NOMO-1 treated with dmso at 0.1 percent for 144 hours (cell line): ENCODE measurements around the gene OR10A3.
"Not testable (repeated sequence)": the region's sequence is repeated elsewhere in the genome, so short reads cannot be mapped to it uniquely, and the experiment has no call there.

ENCODE experiments used
- DNase-seq: peaks from one replicate; lab custom pipeline; 2025; ENCODE audit not compliant: unreplicated experiment; lab: John Stamatoyannopoulos, UW

Gene OR10A3, protein sequence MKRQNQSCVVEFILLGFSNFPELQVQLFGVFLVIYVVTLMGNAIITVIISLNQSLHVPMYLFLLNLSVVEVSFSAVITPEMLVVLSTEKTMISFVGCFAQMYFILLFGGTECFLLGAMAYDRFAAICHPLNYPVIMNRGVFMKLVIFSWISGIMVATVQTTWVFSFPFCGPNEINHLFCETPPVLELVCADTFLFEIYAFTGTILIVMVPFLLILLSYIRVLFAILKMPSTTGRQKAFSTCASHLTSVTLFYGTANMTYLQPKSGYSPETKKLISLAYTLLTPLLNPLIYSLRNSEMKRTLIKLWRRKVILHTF

DNA sequence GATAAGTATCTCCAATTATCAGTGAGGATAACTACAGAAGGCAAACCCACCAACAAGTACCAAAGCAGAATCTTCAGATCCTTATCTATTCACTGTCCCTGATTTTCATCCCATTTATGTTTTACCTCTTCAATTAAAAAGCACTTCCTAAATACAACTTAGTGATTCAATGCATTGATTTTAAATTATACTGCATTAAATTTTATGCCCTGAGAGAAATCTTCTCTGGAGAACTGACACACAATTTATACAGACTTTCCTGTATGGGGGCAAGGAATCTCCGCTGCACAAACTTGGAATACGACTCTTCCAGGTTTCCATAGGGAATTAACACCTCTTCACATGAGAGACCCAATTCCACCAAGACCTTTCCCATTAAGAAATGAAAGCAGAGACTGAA, at the start of gene OR10A3:
OR10A3 (minus strand) TSS at position 101 of the 400 bp plus-strand sequence. CDS start 2,188 bp downstream, outside the sequence.
- DNase-seq, result no peak

DNA sequence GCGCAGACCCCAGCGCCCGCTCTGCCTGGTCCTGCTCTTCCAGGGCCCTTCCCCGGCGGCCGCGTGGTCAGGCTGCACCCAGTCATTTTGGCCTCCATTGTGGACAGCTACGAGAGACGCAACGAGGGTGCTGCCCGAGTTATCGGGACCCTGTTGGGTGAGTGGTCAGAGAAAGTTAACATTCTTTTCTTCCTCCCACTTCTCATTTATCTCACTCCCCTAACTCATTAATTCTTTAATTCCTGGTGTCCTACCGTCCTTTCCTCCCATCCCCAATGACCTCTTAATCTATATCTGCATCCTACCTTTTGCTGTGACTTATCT, 46.0 kb upstream of the OR10A3 start:
- not testable (repeated sequence) for DNase-seq

DNA sequence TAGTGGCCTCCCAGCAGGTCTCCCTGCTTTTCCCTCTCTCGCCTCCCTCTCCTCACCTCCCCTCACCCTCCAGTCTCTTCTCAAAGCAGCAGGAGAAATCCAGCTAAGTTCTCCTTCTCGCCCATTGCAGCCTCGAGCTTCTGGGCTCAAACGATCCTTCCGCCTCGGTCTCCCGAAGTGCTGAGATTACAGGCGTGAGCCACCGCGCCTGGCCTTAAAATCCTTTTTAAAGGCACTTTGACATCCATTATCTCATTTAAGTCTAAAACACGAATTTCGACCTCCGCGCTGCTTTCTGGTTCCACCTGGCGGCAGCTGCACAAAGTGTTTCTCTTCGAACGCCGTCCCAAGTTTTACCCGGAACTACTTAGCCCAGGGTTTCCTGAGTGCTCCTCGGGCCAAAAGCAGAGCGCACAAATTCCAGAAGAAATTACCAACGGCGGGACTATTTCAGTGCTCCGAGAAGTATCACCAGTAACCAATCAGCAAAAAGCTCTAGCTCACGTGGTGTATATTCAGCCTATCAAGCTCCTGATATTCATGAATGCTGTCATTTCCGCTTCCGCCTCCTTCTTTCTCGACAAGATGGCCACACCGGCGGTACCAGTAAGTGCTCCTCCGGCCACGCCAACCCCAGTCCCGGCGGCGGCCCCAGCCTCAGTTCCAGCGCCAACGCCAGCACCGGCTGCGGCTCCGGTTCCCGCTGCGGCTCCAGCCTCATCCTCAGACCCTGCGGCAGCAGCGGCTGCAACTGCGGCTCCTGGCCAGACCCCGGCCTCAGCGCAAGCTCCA, 45.5 kb upstream of the OR10A3 start, which contains the start of gene EIF3F:
EIF3F (plus strand) TSS at position 570 of the 792 bp plus-strand sequence; CDS start at position 586, 16 bp downstream.
- peak; percentile 96 for DNase-seq

- DNase-seq, result no peak
These were observed 42.5 kb upstream of the OR10A3 start for GRCh38 chr11:7983832-7984590.

GRCh38 chr11:7982582-7983119, 41.1 kb upstream of the OR10A3 start:
- no peak for DNase-seq

DNA sequence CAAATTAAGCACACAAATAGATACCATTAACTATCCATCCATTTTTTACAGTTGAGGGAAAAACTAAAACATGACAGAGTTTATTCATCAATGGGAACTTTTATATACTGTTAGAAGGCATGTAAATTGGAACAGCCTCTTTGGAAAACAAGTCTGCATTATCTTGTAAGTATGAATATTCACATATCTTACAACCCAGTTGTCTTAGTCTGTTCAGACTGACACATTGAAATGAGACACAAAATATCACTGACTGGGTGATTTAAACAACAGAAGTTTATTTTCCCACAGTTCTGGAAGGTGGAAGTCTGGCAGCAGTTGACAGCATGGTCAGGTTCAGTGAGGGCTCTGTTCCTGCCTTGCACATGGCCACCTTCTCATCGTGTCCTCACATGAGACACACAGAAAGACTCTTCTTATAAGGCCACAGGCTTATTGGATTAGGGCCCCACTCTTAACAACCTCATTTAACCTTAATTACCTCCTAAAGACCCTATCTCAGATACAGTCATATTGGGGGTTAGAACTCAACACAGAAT, 40.2 kb upstream of the OR10A3 start:
- DNase-seq, result no peak

DNA sequence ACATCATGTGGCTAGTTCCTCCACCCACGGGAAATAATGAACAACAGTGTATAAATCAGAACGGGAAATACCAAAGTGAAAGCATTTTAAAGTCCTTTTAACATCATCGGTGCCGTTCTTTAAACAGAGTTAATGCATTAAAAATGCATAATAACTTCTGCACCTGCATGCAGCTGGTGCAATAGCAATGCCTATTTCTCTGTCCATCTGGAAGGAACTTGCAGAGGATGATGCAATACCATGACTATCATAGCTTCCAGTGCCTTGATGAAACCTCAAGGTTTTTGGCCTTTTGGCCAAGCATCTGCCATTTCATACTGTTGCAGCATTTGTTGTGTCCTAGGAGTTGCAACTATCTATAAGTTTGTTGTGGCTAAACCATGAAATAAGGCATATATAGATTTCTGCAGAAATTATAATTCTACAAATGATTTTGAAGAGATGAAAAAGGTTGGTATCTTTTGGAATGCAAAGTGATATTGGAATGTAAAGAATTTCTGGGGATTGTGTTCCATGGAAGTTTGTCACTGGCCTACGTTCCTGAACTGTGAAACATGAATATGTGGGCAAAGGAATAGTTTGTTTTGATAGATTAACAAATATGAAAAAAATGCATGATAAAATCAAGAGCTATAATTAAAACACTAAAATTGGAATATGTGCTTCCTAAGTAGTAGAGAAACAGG, 35.9 kb upstream of the OR10A3 start:
- DNase-seq, result no peak

GRCh38 chr11:7974668-7975067, 33.2 kb upstream of the OR10A3 start:
- no peak for DNase-seq

GRCh38 chr11:7973011-7973410, 31.5 kb upstream of the OR10A3 start:
- no peak for DNase-seq

DNA sequence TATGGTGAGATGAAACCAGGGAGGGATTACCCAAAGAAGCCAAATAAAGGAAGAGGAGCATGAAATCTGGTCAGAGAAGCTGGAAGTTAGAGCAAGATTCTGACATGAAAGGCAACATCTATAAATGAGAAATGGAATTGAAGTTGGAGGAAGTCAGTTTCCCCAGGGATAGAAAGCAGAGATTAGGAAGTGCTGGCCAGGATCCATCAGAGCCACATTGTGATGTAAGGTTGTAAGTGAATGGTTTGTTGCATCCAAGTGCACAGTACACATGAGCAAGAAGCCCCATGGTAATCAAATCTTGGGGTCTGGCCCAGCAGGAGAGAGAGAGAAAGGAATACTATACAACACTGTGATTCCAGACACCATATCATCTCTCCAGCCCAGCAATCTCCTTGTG, 30.3 kb upstream of the OR10A3 start:
- DNase-seq, result no peak

DNA sequence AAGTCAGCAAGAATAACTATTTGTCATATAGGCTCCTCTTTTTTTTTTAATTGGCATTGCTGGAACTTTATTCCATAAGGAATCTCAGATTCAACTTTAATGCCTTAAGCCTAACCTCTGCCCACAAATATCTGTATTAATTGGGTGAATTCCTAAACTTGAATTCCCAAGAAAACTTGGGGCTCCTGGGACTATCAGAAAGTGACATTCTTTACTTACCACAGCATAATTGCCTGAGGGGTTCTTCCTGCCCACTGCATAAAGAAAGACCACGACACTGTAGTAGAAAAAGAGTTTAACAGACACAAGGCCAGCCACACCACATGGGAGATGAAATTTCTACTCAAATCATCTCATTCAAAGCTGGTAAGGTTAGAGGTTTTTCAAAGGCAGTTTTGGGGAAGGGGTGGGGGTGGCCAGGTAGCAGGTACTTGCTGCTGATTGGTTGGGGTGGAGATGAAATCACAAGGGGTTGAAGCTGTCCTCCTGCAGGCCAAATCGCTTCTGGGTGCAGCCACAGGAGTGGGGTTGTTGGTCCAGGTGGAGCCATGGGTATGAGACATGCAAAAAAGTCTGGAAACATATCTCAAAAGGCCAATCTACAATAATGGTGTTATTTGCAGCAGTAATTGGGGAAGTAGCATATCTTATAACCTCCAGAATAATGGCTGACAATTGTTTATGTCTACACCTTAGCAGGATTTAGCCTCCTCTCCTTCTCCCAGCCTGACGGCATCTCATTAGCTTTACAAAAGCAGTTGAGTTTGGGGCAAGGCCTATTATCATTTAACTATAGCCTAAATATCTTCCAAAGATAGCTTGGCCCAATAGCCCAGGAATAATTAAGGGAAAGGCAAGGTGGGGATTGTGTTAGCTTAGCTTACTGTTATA, 28.5 kb upstream of the OR10A3 start:
- no peak for DNase-seq

DNA sequence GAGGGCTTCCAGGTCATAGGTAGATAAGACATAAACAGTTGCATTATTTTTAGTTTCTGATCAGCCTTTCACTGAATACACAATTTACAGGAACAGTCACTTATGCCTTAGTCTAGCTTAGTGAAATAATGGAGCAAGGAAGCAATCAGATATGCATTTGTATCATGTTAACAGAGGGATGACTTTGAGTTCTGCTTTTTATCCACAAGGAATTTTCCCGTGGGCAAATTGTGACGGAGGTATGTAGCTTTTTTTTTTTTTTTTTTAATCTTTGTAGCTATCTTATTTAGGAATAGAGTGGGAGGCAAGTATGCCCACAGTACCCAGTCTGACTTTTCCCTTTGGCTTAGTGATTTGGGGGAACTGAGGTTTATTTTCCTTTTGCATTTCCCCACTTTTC, 27.2 kb upstream of the OR10A3 start:
- no peak for DNase-seq

DNA sequence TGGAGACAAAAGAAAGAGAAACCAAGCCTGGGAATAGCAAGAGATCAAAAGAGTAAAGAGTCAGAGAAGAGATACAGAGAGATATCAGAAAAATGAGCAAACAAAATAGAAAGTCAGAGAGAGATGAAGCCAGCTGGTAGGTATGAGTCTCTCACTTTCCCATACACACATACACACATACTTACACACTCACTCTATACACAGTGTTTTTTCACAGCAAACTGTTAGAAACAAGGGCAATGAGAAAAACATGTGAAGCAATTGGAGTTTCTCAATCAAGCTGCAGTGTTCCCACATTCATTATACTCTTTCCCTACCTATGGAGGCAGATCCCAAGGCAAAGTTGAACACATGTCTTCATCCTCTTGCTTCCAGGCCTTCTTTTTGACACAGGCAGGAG, 26.3 kb upstream of the OR10A3 start:
- no peak for DNase-seq

GRCh38 chr11:7967097-7967496, 25.6 kb upstream of the OR10A3 start:
- DNase-seq, result no peak

DNA sequence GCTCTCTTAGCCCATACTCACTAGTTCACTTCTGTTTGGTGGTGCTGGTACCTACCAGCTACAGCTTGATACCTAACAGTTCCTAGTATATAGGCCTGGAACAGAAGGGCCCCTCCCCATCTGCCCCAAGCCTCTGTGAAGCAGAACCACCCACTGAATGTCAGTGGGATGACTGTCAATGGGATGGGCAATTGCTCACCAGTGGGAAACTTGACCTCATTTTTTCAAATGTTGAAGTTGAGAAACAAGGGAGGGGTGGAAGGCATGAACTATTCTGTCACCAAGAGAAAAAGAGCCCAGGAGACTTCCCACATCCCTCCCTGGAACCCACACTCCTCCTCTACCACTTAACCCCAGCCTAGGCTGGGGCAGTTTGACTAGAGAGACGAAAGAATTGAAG, 23.9 kb upstream of the OR10A3 start, which contains the start of gene NLRP10:
NLRP10 (minus strand) TSS at position 62 of the 400 bp plus-strand sequence. CDS start 1,952 bp downstream, outside the sequence.
- DNase-seq, result no peak

DNA sequence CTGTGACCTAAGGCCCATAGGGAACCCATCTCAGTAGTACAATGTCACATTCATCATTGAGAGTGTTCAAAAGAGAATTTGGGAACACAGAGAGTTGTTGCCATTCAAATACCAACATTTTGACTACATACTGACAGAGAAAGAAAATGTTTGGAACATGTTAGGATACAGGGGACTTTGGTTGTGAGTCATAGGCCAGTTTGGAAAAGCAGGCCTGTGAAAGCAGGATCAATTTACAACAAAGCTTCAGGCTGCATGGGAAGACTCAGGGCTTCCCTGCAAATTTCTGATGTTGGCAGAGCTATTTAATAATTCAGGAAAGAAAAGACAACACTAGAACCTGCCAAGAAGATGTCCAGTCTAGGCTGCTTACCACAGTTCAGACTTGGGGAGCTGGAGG, 23.4 kb upstream of the OR10A3 start:
- no peak for DNase-seq

DNA sequence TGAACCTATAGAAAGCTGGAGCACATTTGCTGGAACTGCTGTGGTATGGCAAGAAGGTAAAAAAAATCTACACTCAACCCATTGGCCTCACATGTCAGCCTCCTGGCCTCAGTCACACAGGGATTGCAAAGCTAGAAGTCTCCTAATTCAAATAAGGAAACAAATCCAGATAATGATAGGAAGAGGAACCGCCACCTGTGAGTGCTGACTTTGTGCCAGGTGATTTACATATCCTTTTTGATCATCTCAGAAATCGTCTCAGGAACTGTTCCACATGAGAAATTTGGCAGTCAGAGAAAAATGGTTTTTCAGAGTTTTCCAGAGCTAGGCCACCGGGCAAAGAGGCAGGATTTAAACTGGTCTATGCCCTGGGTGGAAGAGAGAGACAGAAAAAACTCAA, 22.8 kb upstream of the OR10A3 start:
- no peak for DNase-seq

DNA sequence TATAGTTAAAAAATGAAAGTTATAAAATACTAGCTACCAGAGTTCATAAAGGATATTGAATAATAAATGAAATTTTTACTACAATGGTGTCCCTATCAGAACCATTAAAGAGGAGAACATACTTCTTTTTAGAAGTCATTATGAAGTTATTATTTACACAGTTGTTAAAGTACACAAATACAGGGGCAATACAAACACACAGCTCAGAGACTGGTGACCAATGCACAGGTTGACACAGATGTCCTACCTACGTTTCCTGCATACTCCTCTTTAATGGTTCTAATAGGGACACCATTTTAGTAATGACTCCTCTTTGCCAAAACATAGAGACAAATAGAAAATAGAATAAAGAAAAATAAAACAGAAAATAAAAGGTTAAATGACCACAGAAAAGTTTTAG, 13.7 kb upstream of the OR10A3 start:
- DNase-seq, result no peak

DNA sequence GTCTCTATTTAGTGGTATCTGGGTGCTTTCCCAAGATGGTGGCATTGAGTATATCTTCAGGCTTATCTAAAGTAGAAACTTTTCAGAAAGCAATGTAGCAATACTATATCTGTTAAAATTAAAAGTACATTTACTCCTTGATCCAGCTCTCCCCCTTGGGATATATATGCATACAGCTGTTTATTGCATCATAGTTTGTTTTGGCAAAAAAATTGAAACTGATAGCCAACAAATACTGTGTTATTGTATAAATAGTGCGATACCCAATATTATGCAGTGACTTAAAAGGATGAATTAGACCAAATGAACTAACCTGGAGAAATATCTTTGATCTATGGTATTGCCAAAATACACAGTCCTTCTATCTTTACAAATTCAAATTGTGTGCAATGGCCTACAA, 8.4 kb upstream of the OR10A3 start:
- DNase-seq, result no peak
